Right lobe of liver (tissue), 6 donors: Measurements from ENCODE around the gene ACSBG1. TPM values are rescaled to one million over a fixed set of nuclear protein-coding genes. Genes with fewer than 3 reads are reported as not detected.

Experiments used
- ATAC-seq, 4 donors: fragments of 200-7000 bp; cut with Tn5 transposase; one replicate each; pipeline ENCODE4 v1.9.1; 2020; ENCODE audit warnings: mild to moderate bottlenecking in 4 of 4, moderate library complexity in 4 of 4
- DNase-seq, 3 donors: peaks; one replicate each; pipeline ENCODE4 v3.0.0-alpha.2; 2020
- H3K27ac ChIP-seq, 3 donors: fragments of 200-600 bp; one replicate each; pipeline ENCODE4 v1.8.0; 2022
- H3K27me3 ChIP-seq, 2 donors: fragments of 200-600 bp; one replicate each; pipeline ENCODE4 v1.8.0; 2022
- H3K36me3 ChIP-seq, 4 donors: fragments of 200-600 bp; sonication (generic) in 1 of 4; one replicate each; pipeline versions ENCODE4 v1.5.1 to v1.8.0; 2017 to 2022; ENCODE audit warnings: control low read depth in 1 of 4
- H3K4me1 ChIP-seq, 4 donors: fragments of 200-600 bp; sonication (generic) in 1 of 4; one replicate each; pipeline versions ENCODE4 v1.5.1 to v1.8.0; 2017 to 2022; ENCODE audit warnings: control low read depth in 1 of 4
- H3K4me3 ChIP-seq, 3 donors: fragments of 200-600 bp; one replicate each; pipeline ENCODE4 v1.8.0; 2022
- H3K9me3 ChIP-seq, 4 donors: fragments of 200-600 bp; sonication (generic) in 1 of 4; one replicate each; pipeline versions ENCODE4 v1.5.1 to v1.8.0; 2017 to 2022; ENCODE audit warnings: control low read depth in 1 of 4
- POLR2A ChIP-seq: fragments of 450-650 bp; IDR thresholded peaks from one replicate; pipeline ENCODE4 v1.6.1; 2017; ENCODE audit warnings: antibody characterized with exemption, mild to moderate bottlenecking
- WGBS: methylation state at CpG from one replicate; pipeline ENCODE4 v1.1.6; 2018; ENCODE audit warnings: low coverage, low lambda C conversion rate; ENCODE audit not compliant: insufficient coverage; ENCODE audit errors: missing lambda C conversion rate; 5-methylcytosine and 5-hydroxymethylcytosine counted together
- intact Hi-C, 2 donors: fragments of 100-400 bp; cut with DNase I; formaldehyde crosslinking; loops; one replicate each; pipeline versions ENCODE4 v1.11.2 to v1.14.1; 2022
- total RNA-seq, 6 experiments: library from RNA; depleted of rRNA in 2 of 6; stranded (reverse); fragments of >200 nt in 2 of 6; fragmentation: NEBNext Ultra II Directional in 3 of 6; extraction: Animal tissue kit (Norgen Biotek cat#: 25700) in 3 of 6; gene quantifications; one replicate each; pipeline versions ENCODE4 v1.1.0 to v1.2.4, GENCODE V29; 2016 to 2023
- TF ChIP-seq, protein P1 (sequence below), 4 donors: fragments of 200-600 bp in 3 of 4; fragments of 450-650 bp in 1 of 4; IDR thresholded peaks; one replicate each; pipeline versions ENCODE4 v1.5.1 to v1.8.0; 2016 to 2022; ENCODE audit warnings: antibody characterized with exemption in 4 of 4, mild to moderate bottlenecking in 2 of 4
- donor health status: DM: no; HTN: yes; CAD: no.
- donor health status: DM: no; HTN: no; CAD: no.
- donor health status: DM: no; HTN: no; CAD: no.
- donor health status: DM: no; HTN: yes; CAD: no.
- donor health status: DM: no; HTN: yes; CAD: no.

ACSBG1 gene
- total RNA-seq, 6 experiments from 2014 or later, result not detected

DNA sequence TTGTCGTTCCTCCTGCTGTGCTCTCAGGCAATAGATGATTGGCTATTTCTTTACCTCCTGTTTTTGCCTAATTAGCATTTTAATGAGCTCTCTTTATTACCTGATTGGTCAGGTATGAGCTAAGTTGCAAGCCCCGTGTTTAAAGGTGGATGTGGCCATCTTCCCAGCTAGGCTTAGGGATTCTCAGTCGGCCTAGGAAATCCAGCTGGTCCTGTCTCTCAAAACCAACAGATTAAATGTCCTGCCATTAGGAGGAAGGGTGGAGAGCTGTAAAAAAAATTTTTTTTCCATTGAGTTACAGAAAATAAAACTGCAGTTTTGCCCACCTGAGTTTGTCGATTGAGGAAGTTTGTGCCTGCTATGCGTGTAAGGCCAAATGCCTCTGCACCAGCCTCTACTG, 5.4 kb upstream of the ACSBG1 start:
- H3K9me3 ChIP-seq, result no peaks in the 10 kb centered on the region
- H3K4me1 ChIP-seq, result no peaks in the 10 kb centered on the region
- H3K27me3 ChIP-seq, result no peaks in the 10 kb centered on the region
- H3K27ac ChIP-seq, result no peak overlapping the region
- 82% methylated on average over 5 of the region's 5 CpGs for WGBS
- ATAC-seq, result no peak
- DNase-seq, result no peak
- TF ChIP-seq POLR2A, result no peak
- TF ChIP-seq, protein P1, sequence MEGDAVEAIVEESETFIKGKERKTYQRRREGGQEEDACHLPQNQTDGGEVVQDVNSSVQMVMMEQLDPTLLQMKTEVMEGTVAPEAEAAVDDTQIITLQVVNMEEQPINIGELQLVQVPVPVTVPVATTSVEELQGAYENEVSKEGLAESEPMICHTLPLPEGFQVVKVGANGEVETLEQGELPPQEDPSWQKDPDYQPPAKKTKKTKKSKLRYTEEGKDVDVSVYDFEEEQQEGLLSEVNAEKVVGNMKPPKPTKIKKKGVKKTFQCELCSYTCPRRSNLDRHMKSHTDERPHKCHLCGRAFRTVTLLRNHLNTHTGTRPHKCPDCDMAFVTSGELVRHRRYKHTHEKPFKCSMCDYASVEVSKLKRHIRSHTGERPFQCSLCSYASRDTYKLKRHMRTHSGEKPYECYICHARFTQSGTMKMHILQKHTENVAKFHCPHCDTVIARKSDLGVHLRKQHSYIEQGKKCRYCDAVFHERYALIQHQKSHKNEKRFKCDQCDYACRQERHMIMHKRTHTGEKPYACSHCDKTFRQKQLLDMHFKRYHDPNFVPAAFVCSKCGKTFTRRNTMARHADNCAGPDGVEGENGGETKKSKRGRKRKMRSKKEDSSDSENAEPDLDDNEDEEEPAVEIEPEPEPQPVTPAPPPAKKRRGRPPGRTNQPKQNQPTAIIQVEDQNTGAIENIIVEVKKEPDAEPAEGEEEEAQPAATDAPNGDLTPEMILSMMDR (IDR thresholded peaks at IDR 0.05), result no peak
- intact Hi-C loops, result loop anchor here (5.0 kb wide), 3 partner anchors 43 to 128 kb away; no protein-coding TSS in a partner anchor
- no peak overlapping the region for H3K4me3 ChIP-seq
- H3K36me3 ChIP-seq, result no peaks in the 10 kb centered on the region

DNA sequence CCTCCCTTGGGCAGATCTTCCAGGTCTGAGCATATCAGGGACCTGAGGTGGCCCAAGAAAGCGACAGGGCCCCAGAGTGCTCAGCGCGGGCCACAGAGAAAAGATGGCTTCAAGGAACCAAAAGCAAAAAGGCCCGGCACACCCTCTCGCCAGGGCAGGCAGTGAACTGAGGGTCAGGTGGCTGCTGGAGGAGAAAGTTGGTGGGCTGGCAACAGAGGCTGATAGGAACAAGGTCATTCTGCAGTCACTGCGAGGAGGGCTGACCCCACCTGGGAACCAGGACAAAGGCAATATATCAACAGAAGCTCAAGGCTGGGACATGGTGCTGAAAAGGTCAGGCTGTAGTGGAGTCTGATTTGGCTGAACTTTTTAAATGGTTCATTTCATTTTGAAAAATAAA, 2.8 kb upstream of the ACSBG1 start:
- WGBS, result 77% methylated on average over 6 of the region's 6 CpGs
- no peak for TF ChIP-seq POLR2A
- TF ChIP-seq, protein P1 (IDR thresholded peaks at IDR 0.05), result no peak
- Histone ChIP-seq H3K27me3 (no peaks in the 10 kb centered on the region), H3K27ac (no peak overlapping the region), H3K4me3 (no peak overlapping the region), H3K4me1 (no peaks in the 10 kb centered on the region), H3K9me3 (no peaks in the 10 kb centered on the region), H3K36me3 (no peaks in the 10 kb centered on the region)
- ATAC-seq (no peak), DNase-seq (no peak)
- intact Hi-C loops, result loop anchor here (5.0 kb wide), 2 partner anchors 40 to 125 kb away; no protein-coding TSS in a partner anchor

DNA sequence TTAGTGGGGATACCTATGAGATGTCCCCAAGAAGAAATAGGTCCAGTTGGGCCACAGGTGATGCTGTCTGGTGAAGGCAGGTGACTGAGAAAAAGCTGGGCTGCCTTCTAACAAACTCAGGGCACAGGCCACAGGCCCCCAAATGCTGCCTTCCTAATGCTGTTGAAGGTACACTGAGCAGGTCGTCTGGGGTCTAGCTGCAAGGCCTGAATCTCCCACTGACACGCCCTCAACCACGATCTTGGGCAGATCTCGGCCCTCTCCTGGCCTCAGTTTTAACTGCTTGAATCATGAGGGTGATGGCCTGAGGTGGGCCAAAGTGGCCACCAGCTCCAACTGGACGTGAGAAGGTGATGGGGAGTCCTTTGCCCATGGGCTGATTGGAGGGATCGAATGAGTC, 2.1 kb upstream of the ACSBG1 start:
- intact Hi-C loops, result loop anchor here (5.0 kb wide), 2 partner anchors 39 to 124 kb away; no protein-coding TSS in a partner anchor
- ATAC-seq (no peak), DNase-seq (peak in 1 of 3 donors; percentile 23)
- H3K9me3 ChIP-seq, result no peaks in the 10 kb centered on the region
- H3K4me3 ChIP-seq, result no peak overlapping the region
- H3K4me1 ChIP-seq, result no peaks in the 10 kb centered on the region
- H3K27ac ChIP-seq, result no peak overlapping the region
- H3K36me3 ChIP-seq, result no peaks in the 10 kb centered on the region
- no peak for TF ChIP-seq POLR2A
- TF ChIP-seq, protein P1 (IDR thresholded peaks at IDR 0.05), result no peak
- no peaks in the 10 kb centered on the region for H3K27me3 ChIP-seq
- 80% methylated on average over 3 of the region's 6 CpGs for WGBS

DNA sequence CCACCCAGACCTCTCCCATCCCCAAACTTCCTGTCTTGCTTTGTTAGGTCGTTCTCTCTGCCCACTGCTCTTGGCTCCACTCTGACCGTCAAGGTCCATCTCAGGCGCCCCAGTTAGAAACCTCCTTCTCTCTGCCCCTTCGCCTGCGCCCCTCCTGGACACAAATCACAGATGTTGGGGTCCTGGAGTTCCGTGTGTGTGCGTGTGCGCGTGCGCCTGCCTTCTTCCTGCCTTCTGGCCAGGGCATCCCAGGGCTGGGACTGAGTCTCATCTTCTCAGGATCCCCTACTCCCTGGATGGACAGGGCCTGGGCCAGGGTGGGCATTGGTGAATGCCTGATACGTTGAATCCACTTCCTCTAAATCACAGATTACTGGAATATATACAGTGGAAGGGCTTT, 869 bp downstream of the ACSBG1 start:
- no peaks in the 10 kb centered on the region for H3K27me3 ChIP-seq
- TF ChIP-seq POLR2A, result no peak
- TF ChIP-seq, protein P1 (IDR thresholded peaks at IDR 0.05), result no peak
- no peaks in the 10 kb centered on the region for H3K9me3 ChIP-seq
- no peaks in the 10 kb centered on the region for H3K36me3 ChIP-seq
- DNase-seq (no peak), ATAC-seq (no peak)
- H3K4me1 ChIP-seq, result no peaks in the 10 kb centered on the region
- H3K27ac ChIP-seq, result no peak overlapping the region
- 73% methylated on average over 10 of the region's 11 CpGs for WGBS
- H3K4me3 ChIP-seq, result no peak overlapping the region
- intact Hi-C loops, result no loop called here

DNA sequence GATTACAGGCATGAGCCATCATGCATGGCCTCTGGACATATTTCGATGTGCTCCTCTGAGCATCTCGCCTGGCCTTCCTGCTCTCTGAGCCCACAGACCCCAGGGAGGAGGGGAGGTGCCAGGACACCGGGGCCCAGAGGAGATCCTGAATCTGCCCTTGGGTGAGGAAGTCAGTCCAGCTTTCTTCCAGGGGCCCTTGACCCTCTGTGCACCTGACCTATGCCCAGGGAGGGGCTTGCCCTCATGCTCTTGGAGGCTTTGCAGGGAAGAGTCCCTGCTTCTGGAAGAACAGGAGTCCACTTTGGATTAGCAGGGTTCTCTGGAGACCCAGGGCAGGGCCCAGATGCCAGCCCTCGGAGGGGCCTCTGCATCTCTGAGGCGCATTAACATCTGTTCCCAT, 1.4 kb downstream of the ACSBG1 start:
- Histone ChIP-seq H3K4me3 (no peak overlapping the region), H3K27ac (no peak overlapping the region), H3K9me3 (no peaks in the 10 kb centered on the region), H3K36me3 (no peaks in the 10 kb centered on the region), H3K27me3 (no peaks in the 10 kb centered on the region), H3K4me1 (no peaks in the 10 kb centered on the region)
- no peak for DNase-seq
- ATAC-seq, result no peak
- 100% methylated on average over 1 of the region's 5 CpGs for WGBS
- no peak for TF ChIP-seq POLR2A
- TF ChIP-seq, protein P1 (IDR thresholded peaks at IDR 0.05), result no peak
- intact Hi-C loops, result no loop called here
